GM21526 (cell line): ENCODE measurements around the gene AXIN1.
"Not testable (repeated sequence)": the region's sequence is repeated elsewhere in the genome, so short reads cannot be mapped to it uniquely, and the experiment has no call there.

Experiments
- ATAC-seq: cut with Tn5 transposase; IDR thresholded peaks from one replicate; pipeline ENCODE4 v1.9.1; 2021; ENCODE audit warnings: moderate library complexity; ENCODE audit not compliant: unreplicated experiment, low FRiP score

AXIN1 gene

GRCh38 chr16:370979-371514, 18.5 kb upstream of the AXIN1 start:
- no peak for ATAC-seq

GRCh38 chr16:370443-370842, 17.9 kb upstream of the AXIN1 start, which contains the start of gene MRPL28:
MRPL28 (minus strand) TSS chr16:370538; CDS start chr16:370218, 320 bp downstream.
- ATAC-seq = peak; percentile 51

GRCh38 chr16:369866-370436, 17.4 kb upstream of the AXIN1 start:
- no peak for ATAC-seq

- no peak for ATAC-seq
These were observed 16.8 kb upstream of the AXIN1 start for GRCh38 chr16:369275-369865.

GRCh38 chr16:368388-369158, 16.1 kb upstream of the AXIN1 start:
- ATAC-seq = no peak

- ATAC-seq = no peak
These were observed 14.9 kb upstream of the AXIN1 start for GRCh38 chr16:367333-367903.

- no peak for ATAC-seq
These were observed 14.0 kb upstream of the AXIN1 start for GRCh38 chr16:366476-366875.

GRCh38 chr16:364595-365491, 12.3 kb upstream of the AXIN1 start:
- ATAC-seq = no peak

- ATAC-seq = no peak
These were observed 11.4 kb upstream of the AXIN1 start for GRCh38 chr16:363766-364490.

GRCh38 chr16:363110-363765, 10.7 kb upstream of the AXIN1 start:
- ATAC-seq = no peak

GRCh38 chr16:362702-362999, 10.1 kb upstream of the AXIN1 start:
- ATAC-seq = not testable (repeated sequence)

GRCh38 chr16:361872-362701, 9.6 kb upstream of the AXIN1 start:
- no peak for ATAC-seq

GRCh38 chr16:361341-361871, 8.9 kb upstream of the AXIN1 start:
- ATAC-seq = no peak

GRCh38 chr16:360698-361336, 8.3 kb upstream of the AXIN1 start:
- no peak for ATAC-seq

- no peak for ATAC-seq
These were observed 7.6 kb upstream of the AXIN1 start for GRCh38 chr16:359871-360697.

- no peak for ATAC-seq
These were observed 6.7 kb upstream of the AXIN1 start for GRCh38 chr16:359067-359763.
